GM21825 (cell line): ENCODE measurements around the gene HPCAL4.

Experiments used
- ATAC-seq: cut with Tn5 transposase; IDR thresholded peaks from one replicate; pipeline ENCODE4 v1.9.1; 2021; ENCODE audit warnings: mild to moderate bottlenecking, moderate library complexity; ENCODE audit not compliant: unreplicated experiment

The HPCAL4 gene

DNA sequence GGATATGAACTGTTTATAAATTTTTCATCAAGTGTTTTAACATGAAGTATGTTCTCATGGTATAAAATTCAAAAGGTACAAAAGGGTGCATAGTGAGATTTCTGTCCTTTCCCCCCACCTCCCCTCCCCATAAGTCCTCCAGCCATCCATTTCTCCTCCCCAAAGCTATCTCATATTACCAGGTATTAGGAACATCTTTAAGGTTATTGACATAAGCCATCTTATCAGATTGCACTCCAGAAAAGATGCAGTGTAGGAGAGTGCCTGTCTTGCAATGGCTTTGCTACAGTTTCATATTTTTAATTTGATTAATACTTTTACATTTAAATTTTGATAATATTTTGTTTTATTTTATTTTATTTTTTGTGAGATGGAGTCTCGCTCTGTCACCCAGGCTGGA lies 13.5 kb upstream of the HPCAL4 start:
- no peak for ATAC-seq

DNA sequence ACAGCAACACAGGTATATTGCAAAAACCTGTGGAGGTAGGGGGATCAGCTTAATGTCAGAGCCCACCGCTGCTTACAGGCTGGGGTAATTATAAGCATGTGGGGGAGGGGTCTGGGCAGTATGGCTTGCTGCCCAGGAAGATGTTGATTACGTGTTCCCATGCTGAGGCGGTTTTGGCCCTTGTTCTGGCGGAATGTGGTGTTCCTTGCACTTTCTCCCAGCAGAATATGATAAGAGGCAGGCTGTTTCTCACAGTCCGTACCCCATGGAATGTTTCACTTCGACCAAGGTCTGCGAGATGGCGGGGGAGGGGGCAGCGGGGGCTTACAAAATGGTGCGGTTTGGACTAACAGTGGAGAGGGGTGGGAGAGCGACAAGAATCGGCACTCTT lies 9.8 kb upstream of the HPCAL4 start:
- ATAC-seq: no peak

DNA sequence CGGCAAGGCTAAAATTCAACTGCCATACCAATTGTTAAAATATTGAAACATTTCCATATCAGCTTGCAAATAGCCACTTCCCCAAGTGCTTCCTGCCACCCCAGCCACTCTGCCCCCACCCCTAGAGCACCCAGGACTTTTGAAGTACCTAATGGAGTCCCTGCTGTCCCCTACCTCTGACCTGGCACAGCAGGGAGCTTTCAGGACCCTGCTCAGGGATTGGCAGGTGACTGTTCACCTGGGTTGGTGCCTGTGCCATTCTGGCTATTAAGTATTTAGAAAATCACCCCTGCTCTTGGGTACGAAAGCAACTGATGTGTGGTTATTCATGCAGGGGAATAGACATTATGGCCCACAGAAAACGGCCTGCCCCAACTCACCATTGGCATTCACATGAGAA lies 9.1 kb upstream of the HPCAL4 start:
- no peak for ATAC-seq

GRCh38 chr1:39699419-39699818 lies 8.2 kb upstream of the HPCAL4 start:
- ATAC-seq: no peak

DNA sequence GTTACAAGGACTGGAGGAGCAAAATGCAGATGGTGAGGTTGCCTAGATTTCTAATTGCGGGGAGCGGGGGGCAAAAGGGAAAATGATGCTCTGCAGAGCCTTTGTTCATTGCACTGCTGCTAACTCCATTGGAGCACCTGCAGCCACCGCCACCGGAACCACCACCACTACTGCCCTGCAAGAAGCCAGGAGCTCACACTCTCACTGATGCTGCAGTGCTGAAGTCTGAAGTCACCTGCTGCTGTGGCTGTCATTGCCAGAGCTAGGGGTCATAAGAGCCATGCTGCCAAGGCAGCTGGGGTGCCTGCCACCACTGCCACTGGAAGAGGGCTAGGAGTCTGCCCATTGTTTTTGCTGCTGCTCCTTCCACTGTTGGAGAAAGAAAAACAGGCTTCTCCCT lies 7.3 kb upstream of the HPCAL4 start:
- ATAC-seq: no peak

GRCh38 chr1:39696448-39696847 lies 5.2 kb upstream of the HPCAL4 start:
- ATAC-seq: no peak

DNA sequence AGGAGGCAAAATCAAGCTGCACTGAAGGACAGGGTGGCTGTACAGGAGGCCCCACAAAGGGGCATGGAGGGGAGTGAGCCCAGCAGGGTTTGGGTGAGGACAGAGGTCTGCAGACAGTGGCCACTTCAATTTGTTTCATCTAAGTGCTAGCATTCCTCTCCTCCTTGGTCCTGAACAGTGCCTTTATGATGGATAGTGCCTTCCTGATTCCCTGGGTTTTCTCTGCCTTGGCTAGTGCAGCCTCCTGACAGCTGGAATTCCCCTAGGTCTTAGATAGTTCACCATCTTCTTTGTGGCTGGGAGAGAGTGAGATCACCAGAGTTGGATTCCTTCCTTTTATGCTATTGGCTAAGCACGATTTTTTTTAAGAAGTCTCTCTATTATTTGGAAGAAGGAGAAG lies 3.8 kb upstream of the HPCAL4 start:
- no peak for ATAC-seq

DNA sequence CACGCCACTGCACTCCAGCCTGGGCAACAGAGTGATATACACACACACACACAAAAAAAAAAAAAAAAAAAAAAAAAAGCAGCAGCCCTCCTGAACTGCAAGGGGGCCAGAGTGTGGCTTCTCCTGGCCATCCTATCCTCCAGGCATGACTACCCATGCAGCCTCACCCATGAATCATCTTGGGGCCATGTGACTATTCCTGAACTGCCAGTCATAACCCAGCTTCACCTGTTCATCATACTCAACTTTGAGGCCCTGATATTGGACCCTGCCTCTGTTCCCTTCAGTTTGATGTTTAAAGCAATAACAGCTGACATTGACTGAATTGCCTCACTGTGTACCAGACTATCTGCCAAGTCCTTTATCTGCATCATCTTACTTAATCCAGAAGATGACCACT lies 2.8 kb upstream of the HPCAL4 start:
- no peak for ATAC-seq

DNA sequence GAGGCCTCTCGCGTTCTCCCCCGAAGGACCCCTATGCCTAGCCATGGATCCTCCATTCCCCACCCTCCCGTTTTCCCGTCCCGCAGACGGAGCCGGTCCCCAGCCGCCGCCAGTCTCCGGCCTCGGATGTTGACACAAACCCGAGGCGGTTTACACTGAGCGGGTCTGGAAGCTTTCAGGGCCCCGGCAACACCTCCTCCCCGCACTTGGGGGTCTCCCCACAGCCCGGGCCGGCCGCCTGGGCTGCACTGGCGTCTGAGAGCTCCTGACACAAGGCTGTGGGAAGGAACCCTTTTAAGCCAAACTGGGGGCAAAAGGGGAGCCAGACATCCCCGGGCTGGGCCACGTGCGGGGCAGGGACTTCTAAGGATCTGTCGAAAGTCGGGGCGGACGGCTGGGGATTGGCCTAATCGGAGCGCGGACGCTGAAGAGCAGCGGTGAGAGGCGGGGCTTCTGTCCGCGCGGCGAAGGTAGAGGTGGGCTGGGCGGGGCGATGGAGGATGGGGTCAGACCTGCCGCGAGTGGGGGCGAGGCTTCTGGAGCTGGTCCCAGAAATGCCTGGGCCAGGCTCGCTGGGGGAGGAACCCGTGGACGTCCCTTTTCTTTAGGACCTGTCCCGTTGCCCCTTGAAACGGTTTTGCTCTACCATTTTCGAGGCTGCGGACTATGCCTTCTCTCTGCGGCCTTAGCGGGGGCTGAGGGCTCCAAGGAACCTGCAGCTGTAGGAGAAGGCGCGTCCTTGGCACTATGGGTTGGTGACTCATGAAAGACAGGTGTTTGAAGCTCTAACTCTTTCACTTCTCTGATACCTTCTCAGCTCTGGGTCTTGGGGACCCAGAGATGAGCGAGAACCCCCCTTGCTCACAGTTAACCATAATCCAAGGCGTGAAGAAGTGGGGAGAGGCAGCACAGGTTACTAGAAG lies 1.2 kb upstream of the HPCAL4 start:
- ATAC-seq: no peak

DNA sequence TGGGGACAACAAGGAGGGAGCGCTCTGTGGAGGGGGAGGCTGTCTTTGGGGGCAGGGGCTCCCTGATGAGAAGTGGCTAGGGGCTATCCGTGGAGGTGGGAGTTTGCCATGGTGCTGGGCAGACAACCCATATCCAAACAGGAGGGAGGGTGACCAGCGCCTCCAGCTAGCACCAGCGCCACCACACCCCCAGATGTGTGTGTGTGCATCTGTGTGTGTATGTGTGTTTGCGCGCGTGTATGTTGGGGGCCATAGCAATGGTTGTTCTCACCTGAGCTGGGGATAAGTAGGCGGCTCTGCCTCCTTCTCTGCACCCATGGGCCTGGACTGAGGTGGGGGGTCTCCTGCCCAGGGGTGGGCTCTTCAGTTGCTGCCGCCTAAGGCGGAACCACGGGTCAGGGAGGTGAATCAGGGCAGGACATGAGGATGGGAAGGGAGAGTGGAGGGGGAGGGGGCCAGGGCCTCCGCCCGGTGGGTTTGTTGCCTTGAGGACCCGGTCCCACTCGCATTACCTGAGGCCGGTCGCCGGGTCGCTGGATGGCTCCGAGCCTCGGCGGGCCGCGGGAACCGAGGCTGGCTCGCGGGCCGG lies 345 bp downstream of the HPCAL4 start:
- no peak for ATAC-seq

DNA sequence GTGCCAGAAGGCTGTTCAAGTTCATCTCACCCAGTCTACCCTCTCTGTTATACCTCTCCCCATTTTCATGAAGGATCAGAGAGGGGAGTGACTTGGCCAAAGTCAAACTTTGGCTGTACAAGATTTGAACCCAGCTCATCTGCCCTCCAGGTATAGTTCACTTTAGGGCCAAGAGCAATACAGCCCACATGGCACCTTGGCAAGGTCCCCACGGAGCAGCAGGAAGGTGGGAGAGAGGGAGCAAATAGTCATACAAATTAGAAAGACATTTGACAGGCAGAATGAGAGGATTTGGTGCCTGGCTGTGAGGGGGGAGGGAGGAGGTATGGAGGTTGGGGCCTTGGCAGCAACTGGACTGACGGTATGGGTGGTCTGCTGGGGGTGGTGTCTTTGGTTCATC lies 1.0 kb downstream of the HPCAL4 start:
- no peak for ATAC-seq

- ATAC-seq: no peak
Observed at GRCh38 chr1:39689635-39690034, 1.6 kb downstream of the HPCAL4 start.

- ATAC-seq: no peak
Observed at GRCh38 chr1:39689214-39689613, 2.0 kb downstream of the HPCAL4 start.

DNA sequence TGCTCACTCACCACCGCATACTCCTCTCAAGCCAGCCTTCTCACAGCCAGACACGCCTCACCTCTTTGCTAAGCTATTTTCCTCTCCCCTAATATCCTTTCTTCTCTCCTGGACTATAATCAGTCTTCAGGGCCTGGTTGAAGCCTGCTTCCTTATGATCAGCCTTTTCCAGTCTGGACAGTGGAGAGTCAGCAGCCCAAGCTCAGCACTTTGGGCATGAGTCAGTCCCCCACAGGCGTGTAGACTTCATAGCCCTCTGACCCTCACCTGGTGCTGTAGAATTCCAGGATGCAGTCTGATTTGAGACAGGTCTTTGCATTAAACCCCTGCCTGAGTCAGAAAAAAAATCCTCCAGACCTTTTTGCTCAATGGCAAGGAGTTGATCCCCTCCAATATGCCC lies 2.5 kb downstream of the HPCAL4 start:
- ATAC-seq: no peak

GRCh38 chr1:39687243-39687642 lies 4.0 kb downstream of the HPCAL4 start:
- no peak for ATAC-seq

GRCh38 chr1:39685071-39685470 lies 6.2 kb downstream of the HPCAL4 start:
- ATAC-seq: no peak

DNA sequence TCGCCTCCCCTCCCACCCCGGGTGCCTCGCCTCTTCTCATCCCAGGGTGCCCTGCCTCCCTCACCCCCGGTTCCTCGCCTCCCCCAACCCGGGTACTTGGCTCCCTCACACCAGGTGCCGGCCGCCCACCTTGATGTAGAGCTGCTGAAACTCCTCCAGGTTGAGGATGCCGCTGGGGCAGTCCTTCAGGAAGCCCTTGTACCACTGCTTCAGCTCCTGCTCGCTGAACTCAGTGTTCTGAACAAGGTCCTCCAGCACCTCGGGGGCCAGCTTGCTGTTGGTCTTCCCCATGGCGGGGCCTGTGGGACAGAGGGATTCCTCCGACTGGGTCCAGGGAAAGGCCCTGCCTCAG lies 6.9 kb downstream of the HPCAL4 start:
- ATAC-seq: no peak

DNA sequence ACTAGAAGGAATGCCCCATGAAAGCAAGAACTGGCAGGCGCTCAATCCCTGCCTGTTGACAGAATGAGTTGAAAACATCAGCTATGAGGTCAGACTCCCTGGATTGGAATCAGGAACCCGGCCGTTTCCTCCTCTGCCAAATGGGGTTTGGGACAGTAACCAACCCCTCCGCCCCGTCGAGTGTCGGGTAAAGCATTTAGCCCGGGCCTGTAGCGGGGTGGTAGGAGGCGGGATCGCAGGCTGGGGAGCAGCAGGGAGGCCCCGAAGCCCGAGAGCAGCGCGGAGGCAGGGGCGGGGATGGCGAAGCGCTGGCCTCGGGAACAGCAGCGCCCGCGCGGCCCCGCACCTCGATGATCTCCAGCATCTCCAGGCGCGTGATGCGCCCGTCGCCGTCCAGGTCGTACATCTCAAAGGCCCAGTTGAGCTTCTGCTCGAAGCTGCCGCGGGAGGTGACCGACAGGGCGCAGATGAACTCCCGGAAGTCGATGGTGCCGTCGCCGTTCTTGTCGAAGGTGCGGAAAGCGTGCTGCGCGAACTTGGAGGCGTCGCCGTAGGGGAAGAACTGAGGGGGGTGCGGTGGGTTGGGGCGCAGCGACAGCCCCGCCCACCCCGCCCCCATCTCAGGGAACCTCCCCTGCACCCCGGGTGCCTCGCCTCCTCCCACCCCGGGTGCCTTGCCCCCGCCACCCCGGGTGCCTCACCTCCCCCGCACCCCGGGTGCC lies 7.5 kb downstream of the HPCAL4 start:
- no peak for ATAC-seq

DNA sequence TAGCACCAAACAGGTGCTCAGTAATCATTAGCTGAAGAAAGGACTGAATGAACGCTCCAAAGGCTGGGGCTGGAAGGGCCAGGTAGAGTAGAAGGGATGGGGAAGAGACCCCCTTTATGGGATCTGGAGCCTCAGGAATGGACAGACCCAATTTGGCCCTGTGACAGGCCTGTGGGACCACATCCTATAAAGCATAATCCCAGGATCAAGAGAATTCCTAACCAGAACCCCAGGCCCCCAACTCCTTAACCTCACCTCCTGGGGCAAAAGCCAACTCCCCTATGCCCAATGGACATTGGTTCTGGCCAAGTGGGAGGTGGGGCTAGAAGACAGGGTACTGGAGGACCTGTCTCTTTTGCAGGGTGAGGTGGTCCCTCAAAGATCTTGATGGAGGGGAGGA lies 9.2 kb downstream of the HPCAL4 start:
- ATAC-seq: no peak

- ATAC-seq: no peak
Observed at GRCh38 chr1:39681294-39681693, 9.9 kb downstream of the HPCAL4 start.

- no peak for ATAC-seq
Observed at GRCh38 chr1:39680751-39681150, 10.5 kb downstream of the HPCAL4 start.

DNA sequence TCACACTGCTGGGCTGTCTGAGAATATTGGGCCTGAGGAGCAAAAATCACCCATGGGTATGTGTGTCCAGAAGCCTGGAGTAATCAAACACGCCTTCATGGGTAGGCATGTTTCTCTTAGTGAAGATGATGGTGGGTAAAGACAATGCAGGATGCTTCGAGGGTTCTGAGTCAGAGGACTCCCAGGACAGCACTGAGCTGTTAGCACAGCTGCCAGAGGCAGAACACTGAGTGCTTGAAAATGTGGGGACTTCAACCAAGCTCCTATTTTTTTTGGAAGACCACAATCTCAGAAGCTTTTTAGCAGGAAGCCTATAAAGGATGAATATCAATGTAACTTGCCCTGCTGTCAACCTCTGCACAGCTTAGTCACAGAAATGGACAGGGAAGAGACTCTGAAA lies 11.4 kb downstream of the HPCAL4 start:
- no peak for ATAC-seq
